Endothelial cell of umbilical vein (primary cell): ENCODE measurements around the gene TLCD2.

Experiments
- EZH2 ChIP-seq: IDR thresholded peaks from 2 replicates; pipeline ENCODE4 v1.6.1; 2012; ENCODE audit warnings: borderline replicate concordance, low read depth, mild to moderate bottlenecking, moderate library complexity, low read length, inconsistent platforms; ENCODE audit not compliant: severe bottlenecking
- GATA2 ChIP-seq: IDR thresholded peaks from 2 replicates; pipeline ENCODE4 v1.7.0; 2011; ENCODE audit warnings: low read depth, mild to moderate bottlenecking, moderate library complexity, mixed read lengths, low read length; ENCODE audit not compliant: insufficient read length, insufficient read depth
- JUN ChIP-seq: IDR thresholded peaks from 2 replicates; pipeline ENCODE4 v1.6.1; 2011; ENCODE audit warnings: borderline replicate concordance, low read depth; ENCODE audit not compliant: insufficient read length, insufficient read depth
- MYC ChIP-seq: IDR thresholded peaks from one replicate; pipeline ENCODE4 v1.6.1; 2011; ENCODE audit warnings: mild to moderate bottlenecking, low read depth, low read length
- POLR2A ChIP-seq: IDR thresholded peaks from 2 replicates; pipeline ENCODE4 v1.6.1; 2012; ENCODE audit warnings: low read depth, mild to moderate bottlenecking, control low read depth, low read length
- POLR2AphosphoS5 ChIP-seq: IDR thresholded peaks from 2 replicates; pipeline ENCODE4 v1.6.1; 2012; ENCODE audit warnings: low read depth, mild to moderate bottlenecking, control low read depth, low read length, moderate library complexity; ENCODE audit not compliant: insufficient read depth
- TF ChIP-seq, protein P1 (sequence below), 2 donors: IDR thresholded peaks; 1 replicate in 1 of 2; 2 replicates in 1 of 2; pipeline ENCODE4 v1.5.1; 2011; ENCODE audit warnings: low read length in 2 of 2, mild to moderate bottlenecking in 2 of 2, moderate library complexity in 2 of 2, control low read depth in 1 of 2, inconsistent platforms in 1 of 2, low read depth in 1 of 2; ENCODE audit not compliant: insufficient read depth in 1 of 2; ENCODE audit errors: extremely low read depth in 1 of 2
- TF ChIP-seq, protein P2 (sequence below): IDR thresholded peaks from 2 replicates; pipeline ENCODE4 v1.6.1; 2011; ENCODE audit not compliant: insufficient read depth, insufficient read length

- TF ChIP-seq POLR2A (no peak), POLR2AphosphoS5 (no peak), EZH2 (no peak), JUN (no peak), GATA2 (no peak), MYC (no peak)
- TF ChIP-seq, protein P1, sequence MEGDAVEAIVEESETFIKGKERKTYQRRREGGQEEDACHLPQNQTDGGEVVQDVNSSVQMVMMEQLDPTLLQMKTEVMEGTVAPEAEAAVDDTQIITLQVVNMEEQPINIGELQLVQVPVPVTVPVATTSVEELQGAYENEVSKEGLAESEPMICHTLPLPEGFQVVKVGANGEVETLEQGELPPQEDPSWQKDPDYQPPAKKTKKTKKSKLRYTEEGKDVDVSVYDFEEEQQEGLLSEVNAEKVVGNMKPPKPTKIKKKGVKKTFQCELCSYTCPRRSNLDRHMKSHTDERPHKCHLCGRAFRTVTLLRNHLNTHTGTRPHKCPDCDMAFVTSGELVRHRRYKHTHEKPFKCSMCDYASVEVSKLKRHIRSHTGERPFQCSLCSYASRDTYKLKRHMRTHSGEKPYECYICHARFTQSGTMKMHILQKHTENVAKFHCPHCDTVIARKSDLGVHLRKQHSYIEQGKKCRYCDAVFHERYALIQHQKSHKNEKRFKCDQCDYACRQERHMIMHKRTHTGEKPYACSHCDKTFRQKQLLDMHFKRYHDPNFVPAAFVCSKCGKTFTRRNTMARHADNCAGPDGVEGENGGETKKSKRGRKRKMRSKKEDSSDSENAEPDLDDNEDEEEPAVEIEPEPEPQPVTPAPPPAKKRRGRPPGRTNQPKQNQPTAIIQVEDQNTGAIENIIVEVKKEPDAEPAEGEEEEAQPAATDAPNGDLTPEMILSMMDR (IDR thresholded peaks at IDR 0.05; ENCODE audit: extremely low read depth in 1 of 2, insufficient read depth in 1 of 2, low read depth in 1 of 2, low read length in 2 of 2), result no peak
- TF ChIP-seq, protein P2, sequence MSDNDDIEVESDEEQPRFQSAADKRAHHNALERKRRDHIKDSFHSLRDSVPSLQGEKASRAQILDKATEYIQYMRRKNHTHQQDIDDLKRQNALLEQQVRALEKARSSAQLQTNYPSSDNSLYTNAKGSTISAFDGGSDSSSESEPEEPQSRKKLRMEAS, result no peak
Measured at GRCh38 chr17:1753767-1754429, 43.7 kb upstream of the TLCD2 start.
